SJSA1 (cell line): ENCODE data around the gene ELP2. TPM values are rescaled to one million over a fixed set of nuclear protein-coding genes. Genes with fewer than 3 reads are reported as not detected.

Source experiments
- DNase-seq, 2 experiments: peaks; one replicate each; pipeline ENCODE4 v3.0.0-alpha.2; 2015 to 2020; ENCODE audit warnings: low spot score in 2 of 2, low read depth in 1 of 2
- H3K27ac ChIP-seq: fragments of 250-450 bp; sonication (Bioruptor Pico); 2 replicates; pipeline ENCODE4 v1.5.1; 2020; ENCODE audit warnings: mild to moderate bottlenecking, moderate library complexity
- H3K27me3 ChIP-seq: fragments of 250-450 bp; sonication (Bioruptor Pico); replicated peaks from 2 replicates; pipeline ENCODE4 v1.5.1; 2020; ENCODE audit warnings: mild to moderate bottlenecking, moderate library complexity
- H3K36me3 ChIP-seq: fragments of 250-450 bp; sonication (Bioruptor Pico); 2 replicates; pipeline ENCODE4 v1.5.1; 2020; ENCODE audit warnings: mild to moderate bottlenecking
- H3K4me1 ChIP-seq: fragments of 250-450 bp; sonication (Bioruptor Pico); replicated peaks from 2 replicates; pipeline ENCODE4 v1.6.1; 2021; ENCODE audit warnings: mild to moderate bottlenecking
- H3K4me3 ChIP-seq: fragments of 250-450 bp; sonication (Bioruptor Pico); 2 replicates; pipeline ENCODE4 v1.5.1; 2020; ENCODE audit warnings: mild to moderate bottlenecking
- H3K9me3 ChIP-seq: fragments of 250-450 bp; sonication (Bioruptor Pico); replicated peaks from 2 replicates; pipeline ENCODE4 v1.5.1; 2020; ENCODE audit warnings: mild to moderate bottlenecking
- total RNA-seq: library from RNA; depleted of rRNA; stranded (reverse); fragments of >200 nt; shearing (Covaris generic); gene quantifications from 2 replicates; pipeline ENCODE4 v1.2.3, GENCODE V29; 2014

ELP2 gene
- total RNA-seq, 1 experiment from 2014 or later = 43.3 TPM

DNA sequence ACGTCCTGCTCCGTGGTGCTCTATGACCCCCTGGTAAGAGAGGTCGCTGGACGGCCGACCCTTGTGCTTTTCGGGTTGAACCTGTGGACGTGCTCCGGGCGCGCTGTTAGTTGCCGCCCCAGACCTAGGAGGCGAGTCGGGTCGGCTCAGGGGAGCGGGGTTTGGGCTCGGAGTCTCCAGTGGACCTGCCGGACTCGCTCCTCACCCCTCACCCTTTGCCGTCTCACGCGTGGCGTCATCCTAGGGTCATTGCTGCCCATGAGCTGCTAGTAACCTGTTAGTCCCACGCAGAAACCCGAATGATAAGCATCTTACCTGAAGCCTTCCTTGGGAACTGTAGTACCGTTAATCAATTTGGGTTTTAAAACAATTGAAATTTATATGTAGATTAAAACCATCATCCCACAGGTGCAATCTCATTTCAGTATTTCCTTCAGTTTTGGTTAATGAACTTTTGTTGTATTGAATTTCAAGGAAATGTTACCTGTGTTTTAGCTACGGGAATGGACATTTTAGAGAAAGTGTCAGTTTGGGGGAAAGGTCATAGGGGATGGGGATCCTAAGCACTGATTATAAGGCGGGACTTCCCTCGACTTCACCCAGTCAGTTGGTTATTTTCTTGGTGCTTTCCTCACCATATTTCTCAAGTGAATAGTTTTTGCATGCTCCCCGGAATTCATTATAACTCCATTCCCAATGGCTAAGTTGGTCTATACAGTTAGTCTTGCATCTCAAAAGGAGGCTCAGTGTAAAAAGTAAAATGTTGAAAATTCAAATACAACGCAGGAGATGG lies 536 bp downstream of the ELP2 start:
- DNase-seq = no peak
- Histone ChIP-seq H3K27me3 (no peaks in the 10 kb centered on the region), H3K36me3 (peaks cover 9% of the 10 kb centered on the region), H3K27ac (peak overlapping the region; percentile 93), H3K4me1 (0 out of 2 replicates have a peak, but pooled peaks cover 6% of the 10 kb centered on the region), H3K9me3 (no peaks in the 10 kb centered on the region), H3K4me3 (peak overlapping the region; percentile 74)

GRCh38 chr18:36130883-36131653 lies 1.4 kb downstream of the ELP2 start:
- no peak overlapping the region for H3K27ac ChIP-seq
- H3K27me3 ChIP-seq = no peaks in the 10 kb centered on the region
- peak overlapping the region; percentile 74; the same call in 1 of the 2 replicates for H3K4me3 ChIP-seq
- DNase-seq = no peak
- 0 out of 2 replicates have a peak, but pooled peaks cover 6% of the 10 kb centered on the region for H3K4me1 ChIP-seq
- H3K36me3 ChIP-seq = peaks cover 9% of the 10 kb centered on the region
- no peaks in the 10 kb centered on the region for H3K9me3 ChIP-seq

DNA sequence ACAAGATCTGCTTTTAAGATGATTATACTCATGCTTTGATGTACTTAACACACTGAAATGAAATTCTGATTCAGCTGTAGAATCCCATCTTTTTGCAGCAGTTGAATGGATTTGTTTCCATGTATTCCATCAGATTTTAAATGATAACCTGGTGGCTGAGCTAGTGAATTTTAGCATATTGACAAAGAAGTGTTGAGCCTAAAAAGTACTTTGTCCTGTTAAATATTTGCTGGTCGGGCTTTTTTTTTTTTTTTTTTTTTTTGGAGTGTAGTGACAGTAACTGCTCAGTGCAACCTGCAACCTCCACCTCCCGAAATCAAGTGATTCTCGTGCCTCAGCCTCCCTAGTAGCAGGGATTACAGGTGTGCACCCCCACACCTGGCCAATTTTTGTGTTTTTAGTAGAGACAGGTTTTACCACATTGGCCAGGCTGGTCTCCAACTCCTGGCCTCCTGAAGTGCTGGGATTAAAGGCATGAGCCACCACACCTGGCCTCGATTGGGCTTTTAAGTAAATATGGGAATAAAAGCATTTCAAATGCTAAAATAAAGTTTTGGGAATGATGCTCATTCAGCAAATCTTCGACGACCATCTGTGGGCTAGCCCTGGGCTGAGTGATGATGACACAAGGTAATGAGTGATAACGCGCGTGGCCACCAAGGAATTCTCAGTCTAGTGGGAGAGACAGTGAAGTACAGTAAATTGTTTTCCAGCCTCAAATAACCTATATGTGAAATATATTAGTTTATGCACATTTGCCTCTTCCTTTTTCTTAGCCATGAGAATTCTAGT lies 2.2 kb downstream of the ELP2 start:
- no peaks in the 10 kb centered on the region for H3K9me3 ChIP-seq
- no peak overlapping the region for H3K4me3 ChIP-seq
- peaks cover 6% of the 10 kb centered on the region for H3K36me3 ChIP-seq
- H3K27ac ChIP-seq = no peak overlapping the region
- no peaks in the 10 kb centered on the region for H3K27me3 ChIP-seq
- no peak for DNase-seq
- H3K4me1 ChIP-seq = 0 out of 2 replicates have a peak, but pooled peaks cover 6% of the 10 kb centered on the region

DNA sequence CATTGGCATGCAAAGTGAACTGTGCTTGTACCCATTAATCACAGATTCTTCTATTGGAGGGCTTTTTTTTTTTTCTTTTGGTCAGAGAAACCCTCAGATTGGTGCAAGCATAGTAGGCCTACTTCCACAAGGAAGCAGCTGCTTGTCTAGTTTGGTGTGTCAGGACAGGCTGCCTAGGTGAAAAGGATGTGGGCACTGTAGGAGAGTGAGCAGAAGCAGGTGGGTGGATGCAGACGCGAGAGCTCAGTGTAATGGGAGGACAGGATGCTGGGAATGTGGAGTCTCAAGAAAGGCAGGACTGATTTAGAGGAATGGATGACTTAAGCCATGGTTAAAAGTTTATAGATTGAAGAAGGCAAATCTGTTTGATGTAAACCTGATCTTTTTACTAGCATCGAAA lies 3.1 kb downstream of the ELP2 start:
- no peaks in the 10 kb centered on the region for H3K27me3 ChIP-seq
- H3K4me3 ChIP-seq = no peak overlapping the region
- H3K36me3 ChIP-seq = peaks cover 11% of the 10 kb centered on the region
- H3K27ac ChIP-seq = no peak overlapping the region
- no peaks in the 10 kb centered on the region for H3K9me3 ChIP-seq
- H3K4me1 ChIP-seq = 0 out of 2 replicates have a peak, but pooled peaks cover 6% of the 10 kb centered on the region
- DNase-seq = no peak

DNA sequence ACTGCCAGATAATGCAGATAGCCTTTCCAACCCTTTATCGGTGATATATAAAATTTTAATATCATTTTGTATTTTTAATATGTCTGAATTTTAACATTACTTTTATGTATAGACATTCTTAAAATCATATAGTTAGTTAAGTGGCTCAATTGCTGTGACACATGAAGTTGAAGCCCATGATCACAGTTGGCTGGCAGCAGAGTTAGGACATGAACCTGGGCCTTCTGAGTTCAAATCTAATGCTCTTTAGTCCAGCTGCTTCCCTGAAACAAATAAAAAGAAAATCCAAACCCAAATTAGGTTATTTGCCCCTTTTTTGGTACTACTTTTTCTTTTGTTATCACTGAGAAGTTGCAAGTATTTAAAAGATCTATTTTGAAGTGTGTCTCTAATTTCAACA lies 5.6 kb downstream of the ELP2 start:
- no peak overlapping the region for H3K4me3 ChIP-seq
- H3K36me3 ChIP-seq = peaks cover 15% of the 10 kb centered on the region
- no peak overlapping the region for H3K27ac ChIP-seq
- DNase-seq = no peak
- H3K27me3 ChIP-seq = no peaks in the 10 kb centered on the region
- H3K9me3 ChIP-seq = no peaks in the 10 kb centered on the region
- H3K4me1 ChIP-seq = 0 out of 2 replicates have a peak, but pooled peaks cover 6% of the 10 kb centered on the region

DNA sequence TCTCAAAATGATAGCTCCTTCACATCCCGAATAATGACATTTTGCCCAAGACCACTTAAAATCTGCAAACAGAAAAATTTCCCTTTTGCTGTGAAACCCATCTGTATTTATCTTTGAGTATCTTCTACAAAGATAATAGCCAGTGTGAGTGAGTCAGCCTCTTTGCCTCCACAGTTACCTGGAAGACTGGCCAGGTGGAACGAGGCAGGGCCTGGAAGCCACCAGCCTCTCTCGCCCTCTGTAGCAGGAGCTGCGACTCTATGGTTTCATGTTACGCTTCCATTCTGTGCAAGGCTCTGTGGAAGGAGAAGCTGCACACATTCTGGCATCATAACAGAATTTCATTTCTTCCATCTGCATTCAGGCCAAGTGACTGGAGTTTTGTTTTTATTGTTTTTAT lies 9.5 kb downstream of the ELP2 start:
- H3K36me3 ChIP-seq = peaks cover 33% of the 10 kb centered on the region
- no peaks in the 10 kb centered on the region for H3K27me3 ChIP-seq
- no peaks in the 10 kb centered on the region for H3K9me3 ChIP-seq
- no peak overlapping the region for H3K27ac ChIP-seq
- DNase-seq = no peak
- H3K4me1 ChIP-seq = no peaks in the 10 kb centered on the region
- H3K4me3 ChIP-seq = no peak overlapping the region

GRCh38 chr18:36141576-36141975 lies 11.9 kb downstream of the ELP2 start:
- no peaks in the 10 kb centered on the region for H3K9me3 ChIP-seq
- H3K4me3 ChIP-seq = no peak overlapping the region
- H3K36me3 ChIP-seq = peaks cover 56% of the 10 kb centered on the region
- H3K27me3 ChIP-seq = no peaks in the 10 kb centered on the region
- no peak overlapping the region for H3K27ac ChIP-seq
- no peaks in the 10 kb centered on the region for H3K4me1 ChIP-seq
- DNase-seq = no peak

GRCh38 chr18:36142751-36143150 lies 13.1 kb downstream of the ELP2 start:
- DNase-seq = no peak
- Histone ChIP-seq H3K36me3 (peaks cover 60% of the 10 kb centered on the region), H3K27me3 (no peaks in the 10 kb centered on the region), H3K9me3 (no peaks in the 10 kb centered on the region), H3K4me3 (no peak overlapping the region), H3K4me1 (no peaks in the 10 kb centered on the region), H3K27ac (no peak overlapping the region)

DNA sequence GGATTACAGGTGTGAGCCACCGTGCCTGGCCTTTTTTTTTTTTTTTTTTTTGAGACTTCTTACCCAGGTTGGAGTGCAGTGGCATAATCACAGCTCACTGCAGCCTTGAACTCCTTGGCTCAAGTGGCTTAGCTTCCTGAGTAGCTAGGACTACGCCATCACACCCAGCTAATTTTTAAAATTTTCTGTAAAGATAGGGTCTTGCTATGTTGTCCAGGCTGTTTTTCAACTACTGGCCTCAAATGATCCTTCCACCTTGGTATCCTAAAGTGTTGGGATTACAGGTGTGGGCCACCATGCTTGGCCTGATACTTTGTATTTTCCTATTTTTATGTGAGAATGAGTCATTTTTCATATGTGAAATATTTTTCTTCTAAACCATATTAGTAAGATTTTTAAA lies 13.7 kb downstream of the ELP2 start:
- Histone ChIP-seq H3K4me1 (no peaks in the 10 kb centered on the region), H3K4me3 (no peak overlapping the region), H3K27me3 (no peaks in the 10 kb centered on the region), H3K27ac (no peak overlapping the region), H3K36me3 (peaks cover 57% of the 10 kb centered on the region), H3K9me3 (no peaks in the 10 kb centered on the region)
- DNase-seq = no peak

DNA sequence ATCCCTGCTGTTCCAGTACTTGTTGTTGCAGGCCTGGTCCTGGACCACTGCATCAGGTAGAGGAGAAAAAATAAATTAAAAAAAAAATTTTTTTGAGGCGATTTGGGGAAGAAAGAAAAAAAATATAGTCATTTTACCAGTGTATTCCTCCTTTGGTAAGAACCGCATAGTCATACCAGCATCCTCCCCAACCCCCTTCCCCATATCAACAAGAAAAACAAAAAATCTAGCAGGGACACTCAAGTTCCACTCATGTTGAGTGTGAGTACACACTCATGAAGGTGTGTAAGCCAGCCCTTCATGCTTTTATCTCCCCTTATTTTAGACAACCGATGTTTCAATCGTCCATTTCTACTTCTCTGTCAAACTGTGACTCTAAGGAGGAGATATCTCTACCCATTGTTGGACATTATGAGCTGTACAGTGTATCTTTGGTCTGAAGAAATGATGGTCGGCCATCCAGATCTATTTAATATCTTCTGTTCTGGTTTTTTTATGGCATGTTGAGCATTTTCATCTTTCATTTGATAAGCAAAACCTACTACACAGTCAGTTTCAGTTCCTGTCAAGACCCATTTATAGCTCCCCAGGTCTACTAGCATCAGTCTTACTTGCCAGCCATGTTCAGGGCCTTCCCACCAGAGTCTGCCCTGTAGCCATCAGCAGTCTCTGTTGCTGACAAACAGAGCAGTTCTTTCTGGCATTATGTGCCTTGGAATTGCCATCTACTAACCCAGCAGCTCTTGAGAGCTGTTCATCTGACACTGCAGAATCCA lies 20.0 kb downstream of the ELP2 start:
- Histone ChIP-seq H3K9me3 (no peaks in the 10 kb centered on the region), H3K36me3 (peaks cover 65% of the 10 kb centered on the region), H3K27ac (no peak overlapping the region), H3K4me1 (peaks cover 6% of the 10 kb centered on the region; the same call in 1 of the 2 replicates), H3K4me3 (no peak overlapping the region), H3K27me3 (no peaks in the 10 kb centered on the region)
- no peak for DNase-seq

DNA sequence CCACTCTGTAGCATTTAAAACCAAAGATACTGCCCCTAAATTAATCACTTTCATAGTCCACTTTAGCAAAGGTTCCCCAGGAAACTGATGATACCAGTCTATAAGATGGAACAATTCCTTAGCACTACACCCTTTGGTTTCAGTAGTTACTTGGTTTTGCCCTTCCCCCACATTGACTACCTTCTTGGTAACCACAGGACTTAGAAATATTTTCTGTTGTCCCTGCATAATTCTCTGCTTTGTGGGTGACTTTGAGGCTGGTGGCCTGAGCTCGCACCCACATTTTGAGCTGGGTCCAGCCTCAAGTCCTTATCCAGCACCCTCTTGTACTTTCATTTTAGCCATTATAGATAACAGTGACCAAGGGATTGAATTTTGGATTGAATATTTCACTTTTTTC lies 23.1 kb downstream of the ELP2 start:
- peaks cover 8% of the 10 kb centered on the region for H3K4me1 ChIP-seq
- no peak overlapping the region for H3K27ac ChIP-seq

GRCh38 chr18:36153203-36153602 lies 23.5 kb downstream of the ELP2 start:
- no peak overlapping the region for H3K27ac ChIP-seq
- DNase-seq = no peak
- no peaks in the 10 kb centered on the region for H3K9me3 ChIP-seq
- no peak overlapping the region for H3K4me3 ChIP-seq
- H3K36me3 ChIP-seq = peaks cover 58% of the 10 kb centered on the region
- H3K4me1 ChIP-seq = peaks cover 12% of the 10 kb centered on the region
- H3K27me3 ChIP-seq = no peaks in the 10 kb centered on the region

More for the DNA sequence above, 23.1 kb downstream of the ELP2 start:
- Histone ChIP-seq H3K9me3 (no peaks in the 10 kb centered on the region), H3K27me3 (no peaks in the 10 kb centered on the region), H3K36me3 (peaks cover 59% of the 10 kb centered on the region), H3K4me3 (no peak overlapping the region)
- no peak for DNase-seq

GRCh38 chr18:36153771-36154170 lies 24.1 kb downstream of the ELP2 start:
- peaks cover 56% of the 10 kb centered on the region for H3K36me3 ChIP-seq
- H3K4me1 ChIP-seq = peaks cover 17% of the 10 kb centered on the region
- H3K27me3 ChIP-seq = no peaks in the 10 kb centered on the region
- H3K4me3 ChIP-seq = no peak overlapping the region
- H3K9me3 ChIP-seq = no peaks in the 10 kb centered on the region
- no peak for DNase-seq
- H3K27ac ChIP-seq = no peak overlapping the region
